Upper lobe of left lung (tissue), 4 donors: ENCODE measurements around the gene CCDC78.

Source experiments
- CTCF ChIP-seq, 6 experiments: fragments of 450-650 bp in 4 of 6; fragments of 200-600 bp in 2 of 6; sonication (generic) in 2 of 6; IDR thresholded peaks; one replicate each; pipeline ENCODE4 v1.5.1; 2016 to 2019; ENCODE audit warnings: antibody characterized with exemption in 6 of 6
- POLR2A ChIP-seq, 4 donors: fragments of 450-650 bp; IDR thresholded peaks; one replicate each; pipeline ENCODE4 v1.5.1; 2016 to 2017; ENCODE audit warnings: antibody characterized with exemption in 4 of 4, mild to moderate bottlenecking in 2 of 4
- POLR2AphosphoS5 ChIP-seq, 2 donors: sonication (generic); formaldehyde crosslinking; IDR thresholded peaks; one replicate each; pipeline ENCODE4 v1.5.1; 2017; ENCODE audit warnings: antibody characterized with exemption in 2 of 2

GRCh38 chr16:689175-689897, 36.9 kb downstream of the CCDC78 start:
- no peak for TF ChIP-seq POLR2A (IDR thresholded peaks at IDR 0.05)
- no peak for TF ChIP-seq CTCF (IDR thresholded peaks at IDR 0.05)
- TF ChIP-seq POLR2AphosphoS5 (IDR thresholded peaks at IDR 0.05), result no peak
